ENCODE measurements around the gene NKG7.
"Not testable (repeated sequence)": the region's sequence is repeated elsewhere in the genome, so short reads cannot be mapped to it uniquely, and the experiment has no call there.

Gene NKG7

GRCh38 chr19:51399231-51399630 lies 26.8 kb upstream of the NKG7 start:
- Mint-ChIP-seq H3K36me3 (ENCODE audit: low read depth) (peaks cover 26% of the 10 kb centered on the region), H3K27ac (no peak overlapping the region), H3K4me3 (no peak overlapping the region), H3K9me3 (peaks cover 14% of the 10 kb centered on the region), H3K27me3 (no peaks in the 10 kb centered on the region), H3K4me1 (ENCODE audit: low read depth) (peaks cover 40% of the 10 kb centered on the region)
- DNase-seq = no peak

DNA sequence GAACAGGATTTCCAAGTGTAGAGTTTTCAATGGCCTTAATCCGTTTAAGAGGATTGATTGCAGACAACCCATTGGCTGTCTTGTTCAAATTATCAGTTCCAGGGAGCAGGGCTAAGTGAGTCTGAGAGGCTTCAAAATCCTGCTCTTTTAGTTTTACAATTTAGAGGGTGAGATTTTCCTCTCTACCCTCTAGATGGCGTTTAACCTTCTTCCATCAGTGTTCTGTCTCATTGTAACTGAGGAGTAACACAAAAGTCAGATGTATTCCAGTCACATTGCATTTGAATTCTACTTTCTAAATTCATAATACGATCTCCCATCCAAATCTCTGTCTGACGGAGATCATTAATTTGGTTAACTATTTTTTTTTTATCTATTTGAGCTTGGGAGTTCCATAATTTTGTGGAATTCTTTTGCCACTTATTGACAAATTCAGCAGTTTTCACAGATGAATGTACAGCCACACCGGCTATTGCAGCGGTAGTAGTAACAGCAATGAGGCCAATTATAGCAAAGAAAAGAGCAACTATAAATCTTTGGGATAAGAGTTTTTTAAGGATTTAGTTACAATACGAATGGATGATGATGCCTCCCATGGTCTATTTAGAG lies 25.7 kb upstream of the NKG7 start:
- H3K9me3 Mint-ChIP-seq = peaks cover 13% of the 10 kb centered on the region
- no peak overlapping the region for H3K27ac Mint-ChIP-seq
- no peak for DNase-seq
- H3K27me3 Mint-ChIP-seq = no peaks in the 10 kb centered on the region
- peaks cover 46% of the 10 kb centered on the region for H3K4me1 Mint-ChIP-seq (ENCODE audit: low read depth)
- H3K36me3 Mint-ChIP-seq (ENCODE audit: low read depth) = peaks cover 21% of the 10 kb centered on the region
- H3K4me3 Mint-ChIP-seq = no peak overlapping the region

- not testable (repeated sequence) for DNase-seq, H3K9me3 Mint-ChIP-seq, H3K27ac Mint-ChIP-seq, H3K27me3 Mint-ChIP-seq, H3K4me3 Mint-ChIP-seq
- H3K36me3 Mint-ChIP-seq (ENCODE audit: low read depth) = peaks cover 18% of the 10 kb centered on the region
- H3K4me1 Mint-ChIP-seq (ENCODE audit: low read depth) = peaks cover 53% of the 10 kb centered on the region
Measured at GRCh38 chr19:51397453-51397852, 25.0 kb upstream of the NKG7 start.

GRCh38 chr19:51396175-51396574 lies 23.7 kb upstream of the NKG7 start:
- no peak for DNase-seq
- Mint-ChIP-seq H3K27ac (peak overlapping the region; percentile 98), H3K9me3 (no peaks in the 10 kb centered on the region), H3K4me3 (no peak overlapping the region), H3K27me3 (no peaks in the 10 kb centered on the region), H3K4me1 (ENCODE audit: low read depth) (peaks cover 59% of the 10 kb centered on the region), H3K36me3 (ENCODE audit: low read depth) (peaks cover 13% of the 10 kb centered on the region)

DNA sequence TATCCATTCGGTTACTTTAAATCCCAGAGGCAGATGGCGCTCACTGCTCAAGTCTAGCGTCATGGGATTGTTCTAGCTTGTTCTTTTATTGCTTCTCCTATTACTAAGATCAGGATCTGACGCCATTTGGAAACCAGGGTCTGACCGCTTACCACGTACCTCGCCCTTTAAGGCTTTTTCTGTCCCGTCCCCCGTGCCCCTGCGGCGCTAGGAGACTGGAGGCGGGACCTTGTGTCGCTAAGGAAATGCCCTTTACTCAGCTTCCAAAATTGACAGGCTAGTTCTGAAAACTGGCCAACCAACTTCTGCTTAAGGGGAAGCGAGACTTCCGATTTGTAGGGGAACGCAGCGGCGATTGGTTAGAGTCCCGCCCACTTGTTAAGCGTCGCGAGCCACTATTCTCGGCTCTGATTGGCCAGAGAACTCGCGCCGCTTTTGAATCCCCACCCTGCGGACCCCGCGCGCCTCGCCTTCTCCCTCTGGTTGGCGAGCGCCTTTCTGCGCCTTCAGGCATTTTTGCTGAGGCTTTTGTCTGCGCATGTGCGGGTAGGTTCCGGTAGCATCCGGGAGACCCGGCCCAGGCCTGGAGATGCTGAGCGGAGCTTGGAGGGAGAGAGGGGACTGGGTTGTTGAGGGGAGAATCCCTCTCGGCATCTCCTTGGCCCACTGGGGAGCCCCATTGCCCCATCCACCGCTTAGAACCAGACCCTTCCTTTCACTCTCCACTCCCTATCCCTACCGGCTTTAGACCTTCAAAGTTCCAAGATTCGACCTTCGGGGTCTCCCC lies 21.8 kb upstream of the NKG7 start:
- Mint-ChIP-seq H3K27ac (peak overlapping the region; percentile 98), H3K27me3 (no peaks in the 10 kb centered on the region), H3K4me3 (peak overlapping the region; percentile 93), H3K36me3 (ENCODE audit: low read depth) (peaks cover 12% of the 10 kb centered on the region), H3K9me3 (no peaks in the 10 kb centered on the region), H3K4me1 (ENCODE audit: low read depth) (peaks cover 60% of the 10 kb centered on the region)
- peak; percentile 90 for DNase-seq

DNA sequence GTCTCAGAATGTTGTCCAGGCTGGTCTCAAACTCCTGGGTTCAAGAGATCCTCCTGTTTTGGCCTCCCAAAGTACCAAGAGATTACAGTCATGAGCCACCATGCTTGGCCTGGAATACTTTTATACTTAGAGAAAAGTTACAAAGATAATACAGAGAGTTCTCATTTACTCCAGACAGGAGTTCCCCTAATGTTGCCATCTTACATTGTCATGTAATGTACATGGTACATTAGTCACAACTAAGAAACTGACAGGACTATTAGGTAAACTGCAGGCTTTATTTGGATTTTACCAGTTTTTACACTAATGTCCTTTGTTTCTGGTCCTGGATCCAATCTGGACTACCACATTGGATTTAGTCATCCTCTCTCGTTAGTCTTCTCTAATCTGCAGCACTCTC lies 20.2 kb upstream of the NKG7 start:
- Mint-ChIP-seq H3K4me3 (peak overlapping the region; percentile 16), H3K9me3 (no peaks in the 10 kb centered on the region), H3K27ac (peak overlapping the region; percentile 26), H3K4me1 (ENCODE audit: low read depth) (peaks cover 58% of the 10 kb centered on the region), H3K27me3 (no peaks in the 10 kb centered on the region), H3K36me3 (ENCODE audit: low read depth) (peaks cover 12% of the 10 kb centered on the region)
- DNase-seq = no peak

DNA sequence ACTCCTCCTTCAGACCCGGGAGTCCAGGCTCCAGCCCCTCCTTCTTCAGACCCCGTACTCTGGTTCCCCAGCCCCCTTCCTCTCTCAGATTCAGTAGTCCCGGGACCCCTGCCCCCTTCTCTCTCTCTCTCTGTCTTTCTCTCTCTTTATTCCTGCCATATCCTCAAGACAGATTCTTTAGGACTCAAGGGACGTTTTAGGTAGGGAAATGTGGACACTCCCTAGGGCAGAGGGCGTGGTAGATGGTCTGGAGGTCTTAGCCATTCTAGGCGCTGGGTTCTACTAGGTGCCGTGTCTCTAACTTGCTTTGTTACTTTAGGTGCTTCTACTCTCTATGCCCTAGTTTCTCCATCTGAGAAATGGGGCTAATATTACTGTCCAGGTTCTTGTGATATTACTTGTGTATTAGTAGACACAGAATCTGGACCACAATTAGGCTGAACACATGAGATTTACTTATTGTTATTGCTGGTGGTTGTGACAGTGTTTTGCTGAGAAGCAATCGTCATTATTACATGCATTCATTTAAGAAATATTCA lies 18.7 kb upstream of the NKG7 start:
- H3K4me1 Mint-ChIP-seq (ENCODE audit: low read depth) = peaks cover 49% of the 10 kb centered on the region
- H3K27me3 Mint-ChIP-seq = no peaks in the 10 kb centered on the region
- no peak for DNase-seq
- H3K9me3 Mint-ChIP-seq = no peaks in the 10 kb centered on the region
- H3K27ac Mint-ChIP-seq = no peak overlapping the region
- no peak overlapping the region for H3K4me3 Mint-ChIP-seq
- peaks cover 11% of the 10 kb centered on the region for H3K36me3 Mint-ChIP-seq (ENCODE audit: low read depth)

- DNase-seq = no peak
- no peak overlapping the region for H3K27ac Mint-ChIP-seq
- no peaks in the 10 kb centered on the region for H3K9me3 Mint-ChIP-seq
- H3K4me1 Mint-ChIP-seq (ENCODE audit: low read depth) = peaks cover 31% of the 10 kb centered on the region
- H3K27me3 Mint-ChIP-seq = no peaks in the 10 kb centered on the region
- H3K36me3 Mint-ChIP-seq (ENCODE audit: low read depth) = no peaks in the 10 kb centered on the region
- no peak overlapping the region for H3K4me3 Mint-ChIP-seq
Measured at GRCh38 chr19:51389143-51389542, 16.7 kb upstream of the NKG7 start.

DNA sequence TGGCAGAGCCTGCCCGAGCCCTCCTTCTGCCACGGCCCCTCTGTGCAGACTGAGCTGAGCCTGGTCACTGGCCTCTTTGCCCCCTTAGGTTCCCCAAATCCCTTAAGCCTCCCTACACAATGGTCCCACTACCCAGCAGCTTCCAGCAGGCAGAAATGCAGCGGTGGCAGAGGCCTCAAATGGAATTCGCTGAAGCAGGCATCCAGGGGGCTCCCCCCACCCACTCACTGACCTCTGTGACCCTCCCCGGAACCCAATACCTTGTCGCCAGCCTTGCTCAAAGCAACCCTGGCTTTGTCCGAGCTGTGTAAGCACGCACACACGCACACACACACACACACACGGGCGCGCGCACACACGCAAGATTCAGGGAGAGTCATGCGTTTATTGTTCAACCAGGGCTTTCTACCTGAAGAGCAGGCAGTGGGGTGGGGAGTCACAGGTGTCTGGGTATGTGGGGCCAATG lies 15.5 kb upstream of the NKG7 start, which contains the start of gene LIM2:
Gene LIM2, minus strand, starts transcription at position 51 of the 466 bp plus-strand sequence. CDS start 531 bp downstream, outside the sequence.
- DNase-seq = no peak
- peak within 1 kb of the TSS; percentile 15 for H3K4me3 Mint-ChIP-seq
- H3K36me3 Mint-ChIP-seq (ENCODE audit: low read depth) = no peaks in the 10 kb centered on the region
- H3K4me1 Mint-ChIP-seq (ENCODE audit: low read depth) = peaks cover 22% of the 10 kb centered on the region
- peak within 1 kb of the TSS; percentile 35 for H3K27ac Mint-ChIP-seq
- H3K27me3 Mint-ChIP-seq = no peaks in the 10 kb centered on the region
- H3K9me3 Mint-ChIP-seq = no peaks in the 10 kb centered on the region

DNA sequence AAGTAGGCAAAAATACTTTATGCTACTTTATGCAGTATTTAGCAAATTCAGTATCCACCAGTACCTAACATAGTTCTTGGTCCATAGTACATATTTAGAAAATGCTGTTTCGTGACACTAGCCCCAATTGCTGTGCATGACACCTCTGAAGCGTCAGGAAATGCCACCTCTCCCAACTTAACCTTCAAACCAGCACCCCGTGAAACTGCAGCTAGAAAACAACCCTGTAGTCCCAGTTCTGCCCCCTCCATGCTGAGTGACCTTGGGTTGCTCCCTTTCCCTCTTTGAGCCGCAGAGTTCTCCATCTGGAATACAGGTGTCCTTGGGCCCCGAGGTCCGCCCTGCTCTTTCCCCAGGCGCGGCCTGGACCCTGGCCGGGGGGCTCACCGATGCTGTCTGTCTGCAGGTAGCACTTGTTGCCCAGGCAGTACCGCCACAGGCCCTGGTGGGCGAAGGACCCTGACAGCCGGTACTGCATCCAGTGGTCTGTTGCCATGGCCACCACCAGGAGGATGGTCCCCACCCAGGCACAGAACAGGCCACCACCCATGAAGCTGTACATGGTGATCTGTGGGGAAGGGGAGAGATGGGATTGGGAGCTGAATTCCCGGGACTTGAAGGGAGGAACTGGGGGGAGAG lies 14.5 kb upstream of the NKG7 start:
- H3K27me3 Mint-ChIP-seq = no peaks in the 10 kb centered on the region
- peak overlapping the region; percentile 35 for H3K27ac Mint-ChIP-seq
- no peak for DNase-seq
- H3K4me3 Mint-ChIP-seq = peak overlapping the region; percentile 15
- peaks cover 19% of the 10 kb centered on the region for H3K4me1 Mint-ChIP-seq (ENCODE audit: low read depth)
- peaks cover under 1% of the 10 kb centered on the region for H3K9me3 Mint-ChIP-seq
- no peaks in the 10 kb centered on the region for H3K36me3 Mint-ChIP-seq (ENCODE audit: low read depth)

DNA sequence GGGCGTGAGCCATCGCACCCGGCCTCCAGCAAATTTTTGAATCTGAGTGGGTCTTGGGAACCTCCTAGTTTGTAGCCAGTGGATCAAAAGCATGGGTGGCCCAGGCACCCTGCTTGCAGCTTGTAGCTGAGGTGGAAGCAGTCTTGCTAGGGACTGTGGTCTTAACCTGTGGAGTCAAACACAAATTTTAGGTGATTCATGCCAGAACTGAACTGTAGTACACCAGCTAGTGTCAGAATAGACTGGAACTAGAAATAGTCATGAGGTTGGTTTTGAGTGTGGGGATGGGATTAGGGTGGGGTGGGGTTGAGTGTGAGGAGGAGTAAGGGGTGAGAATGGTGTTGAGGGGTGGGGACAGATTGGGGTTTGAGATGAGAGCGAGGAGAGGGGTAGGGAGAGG lies 9.6 kb upstream of the NKG7 start:
- H3K27ac Mint-ChIP-seq = no peak overlapping the region
- H3K4me3 Mint-ChIP-seq = no peak overlapping the region
- H3K27me3 Mint-ChIP-seq = no peaks in the 10 kb centered on the region
- H3K4me1 Mint-ChIP-seq (ENCODE audit: low read depth) = peaks cover 29% of the 10 kb centered on the region
- no peak for DNase-seq
- H3K36me3 Mint-ChIP-seq (ENCODE audit: low read depth) = no peaks in the 10 kb centered on the region
- H3K9me3 Mint-ChIP-seq = peaks cover 2% of the 10 kb centered on the region

DNA sequence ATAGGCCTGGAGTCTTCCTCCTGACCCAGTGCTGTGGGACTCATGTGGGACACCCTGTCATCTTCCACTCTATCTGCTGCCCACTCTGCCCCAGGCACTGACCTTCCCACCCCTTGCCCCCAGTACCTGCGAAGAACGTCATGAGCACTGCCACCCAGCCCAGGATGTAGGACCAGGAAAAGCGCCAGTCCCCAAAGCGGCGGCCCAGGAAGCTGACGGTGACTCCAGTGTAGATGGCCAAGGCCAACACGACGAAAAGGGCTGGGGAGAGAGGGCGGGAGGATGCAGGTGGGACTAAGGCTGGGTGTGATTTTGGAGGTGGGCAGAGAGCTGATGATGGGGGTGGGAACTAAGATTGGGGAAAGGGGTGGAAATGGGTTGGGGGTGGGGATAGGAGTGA lies 7.9 kb upstream of the NKG7 start:
- no peak overlapping the region for H3K27ac Mint-ChIP-seq

DNA sequence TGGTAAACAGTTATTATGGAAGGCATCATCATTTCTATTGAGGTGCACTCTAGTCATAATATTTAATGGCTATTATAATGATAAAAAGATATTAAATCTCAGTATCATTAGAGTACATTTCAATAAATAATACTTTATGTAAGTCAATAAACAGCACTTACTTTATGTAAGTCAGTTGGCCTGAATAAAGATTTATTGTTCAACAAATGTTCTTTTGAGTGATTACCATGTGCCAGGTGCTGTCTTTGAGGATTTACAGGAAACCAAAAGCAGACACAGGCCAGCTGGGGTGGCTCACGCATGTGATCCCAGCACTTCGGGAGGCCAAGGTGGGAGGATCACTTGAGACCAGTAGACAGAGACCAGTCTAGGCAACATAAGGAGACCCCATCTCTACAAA lies 5.0 kb upstream of the NKG7 start:
- Mint-ChIP-seq H3K4me1 (ENCODE audit: low read depth) (peaks cover 70% of the 10 kb centered on the region), H3K9me3 (peaks cover 4% of the 10 kb centered on the region), H3K4me3 (no peak overlapping the region), H3K27me3 (no peaks in the 10 kb centered on the region), H3K36me3 (ENCODE audit: low read depth) (peaks cover 3% of the 10 kb centered on the region), H3K27ac (no peak overlapping the region)
- no peak for DNase-seq

More for the DNA sequence above, 7.9 kb upstream of the NKG7 start:
- Mint-ChIP-seq H3K9me3 (peaks cover 2% of the 10 kb centered on the region), H3K4me3 (no peak overlapping the region), H3K36me3 (ENCODE audit: low read depth) (peaks cover under 1% of the 10 kb centered on the region), H3K4me1 (ENCODE audit: low read depth) (peaks cover 44% of the 10 kb centered on the region), H3K27me3 (no peaks in the 10 kb centered on the region)
- DNase-seq = no peak

GRCh38 chr19:51375504-51376221 lies 3.2 kb upstream of the NKG7 start:
- no peaks in the 10 kb centered on the region for H3K27me3 Mint-ChIP-seq
- peaks cover 2% of the 10 kb centered on the region for H3K9me3 Mint-ChIP-seq
- peaks cover 78% of the 10 kb centered on the region for H3K4me1 Mint-ChIP-seq (ENCODE audit: low read depth)
- H3K36me3 Mint-ChIP-seq (ENCODE audit: low read depth) = peaks cover 21% of the 10 kb centered on the region
- H3K4me3 Mint-ChIP-seq = peak overlapping the region; percentile 67
- peak; percentile 64 for DNase-seq
- H3K27ac Mint-ChIP-seq = peak overlapping the region; percentile 90

All from activated T-cell treated with anti-CD3 and anti-CD28 coated beads, Interleukin-2, amount 50 U/mL, for 24 hours (primary cell).